Head of caudate nucleus (tissue), 42 donors: ENCODE data around the gene RARRES1.
A peak's percentile ranks its signal among the peaks of the same experiment; 100 is the strongest.

ENCODE experiments used
- DNase-seq, 42 donors: peaks; one replicate each; pipeline versions ENCODE4 v3.0.0 to v3.0.0-alpha.2; 2020 to 2021; ENCODE audit warnings: mixed read lengths in 7 of 42
- intact Hi-C: fragments of 100-400 bp; cut with DNase I; formaldehyde crosslinking; loops from one replicate; pipeline ENCODE4 v1.15.0; 2022

RARRES1 gene

DNA sequence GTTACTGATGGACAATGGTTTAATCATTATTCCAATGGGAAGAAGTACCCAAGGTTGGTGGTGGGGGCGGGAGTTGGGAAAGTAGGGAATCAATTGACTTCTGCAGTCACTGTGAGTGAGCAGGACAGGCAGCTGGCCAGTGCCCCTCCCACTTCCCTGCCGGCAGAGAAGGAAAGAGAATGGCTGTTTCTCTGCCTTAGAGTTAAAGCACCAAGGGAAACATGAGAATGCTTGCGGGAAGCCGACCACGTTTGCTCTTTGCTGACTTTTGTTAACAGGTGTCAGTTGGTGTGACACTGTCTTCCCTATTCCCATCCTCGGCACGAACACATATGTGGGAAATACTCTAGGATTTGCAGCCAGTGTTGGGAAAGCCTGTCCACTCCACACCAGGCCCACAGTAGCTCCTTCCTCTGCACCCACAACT, 36.1 kb upstream of the RARRES1 start:
- DNase-seq = peak in 17 of 42 donors; percentile 9 to 59 (median 25)

DNA sequence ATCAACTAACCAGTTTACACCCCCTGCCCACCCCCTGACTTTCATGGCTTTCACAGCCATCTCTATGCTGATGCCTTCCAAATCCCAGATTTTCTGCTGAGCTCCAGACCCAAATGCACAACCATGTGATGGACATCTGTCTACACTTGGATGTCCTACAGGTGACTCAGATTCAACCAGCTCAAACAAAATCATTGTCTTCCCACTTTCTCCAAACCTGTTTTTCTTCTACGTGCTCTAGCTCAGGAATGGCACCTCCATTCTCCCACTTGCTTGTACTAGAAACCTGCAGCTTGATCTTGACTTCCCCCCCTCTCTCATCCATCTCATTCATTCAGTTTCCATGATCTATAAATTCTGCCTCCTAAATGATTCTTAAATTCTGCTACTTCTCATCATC, 34.1 kb upstream of the RARRES1 start:
- intact Hi-C loops = no loop called here
- no peak for DNase-seq

More for the DNA sequence above, 36.1 kb upstream of the RARRES1 start:
- intact Hi-C loops = no loop called here

DNA sequence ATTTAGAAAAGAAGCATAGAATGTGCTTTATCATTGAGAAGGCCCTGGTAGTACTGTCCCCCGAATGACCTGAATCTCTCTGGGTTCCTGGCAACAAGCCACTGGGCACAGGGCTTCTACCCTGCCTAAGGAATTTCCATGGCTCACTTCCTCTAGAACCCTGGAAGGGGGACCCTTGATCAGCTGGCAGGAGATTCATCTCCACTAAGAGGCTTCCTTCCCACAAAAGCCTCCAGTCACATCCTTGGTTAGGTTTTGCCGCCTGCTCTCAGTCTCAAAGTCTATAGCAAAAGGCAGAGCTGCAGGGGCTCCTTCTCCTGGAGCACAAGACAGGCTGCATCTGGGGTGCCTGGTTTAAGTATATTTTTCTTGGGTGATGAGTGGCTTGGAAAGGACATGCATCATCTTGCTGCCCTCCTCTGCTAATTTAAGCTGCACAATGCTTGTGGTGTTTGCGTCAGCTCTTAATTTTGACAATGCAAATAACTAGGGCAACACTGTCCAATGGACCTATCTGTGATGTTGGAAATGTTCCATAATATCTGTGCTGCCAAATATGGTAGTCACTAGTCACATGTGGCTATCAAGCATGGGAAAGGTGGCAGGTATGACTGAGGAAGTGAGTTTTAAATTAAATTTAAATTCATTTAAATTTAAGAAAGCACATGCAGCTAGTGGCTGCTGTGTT, 33.4 kb upstream of the RARRES1 start:
- intact Hi-C loops = no loop called here
- DNase-seq = no peak

DNA sequence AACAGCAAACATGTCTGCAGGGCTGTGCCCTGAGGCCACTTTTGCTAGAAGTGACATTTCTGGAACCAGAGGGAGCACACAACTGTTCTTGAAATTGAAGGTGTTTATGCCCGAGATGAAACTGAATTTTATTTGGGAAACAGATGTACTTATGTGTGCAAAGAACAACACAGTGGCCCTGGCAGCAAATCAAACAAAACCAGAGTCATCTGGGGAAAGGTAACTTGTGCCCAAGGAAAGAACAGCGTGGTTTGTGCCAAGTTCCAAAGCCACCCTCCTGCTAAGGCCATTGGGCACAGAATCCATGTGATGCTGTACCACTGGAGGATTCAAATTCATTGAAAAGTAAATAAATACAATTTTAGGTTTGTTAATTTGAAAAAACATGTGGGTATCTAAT, 31.2 kb upstream of the RARRES1 start:
- no peak for DNase-seq
- intact Hi-C loops = no loop called here

DNA sequence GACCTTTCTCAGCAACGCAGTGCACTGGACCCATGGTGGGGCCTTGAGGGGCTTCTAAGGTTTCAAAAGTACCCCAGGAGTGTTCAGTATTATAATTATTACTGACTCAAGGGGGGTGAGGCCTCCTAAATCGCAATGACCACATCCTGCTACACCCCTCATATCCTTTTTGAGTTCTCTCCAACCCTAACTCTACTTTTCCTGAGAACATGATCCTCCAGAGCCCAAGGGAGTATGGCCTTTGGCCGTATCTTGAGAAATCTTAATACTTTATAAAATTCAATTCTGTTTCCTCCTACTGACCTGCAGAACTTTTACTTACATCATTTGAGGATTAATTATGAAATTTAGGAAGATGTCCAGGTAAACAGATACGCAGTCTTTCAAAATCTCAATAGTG, 30.4 kb upstream of the RARRES1 start:
- intact Hi-C loops = no loop called here
- DNase-seq = no peak

DNA sequence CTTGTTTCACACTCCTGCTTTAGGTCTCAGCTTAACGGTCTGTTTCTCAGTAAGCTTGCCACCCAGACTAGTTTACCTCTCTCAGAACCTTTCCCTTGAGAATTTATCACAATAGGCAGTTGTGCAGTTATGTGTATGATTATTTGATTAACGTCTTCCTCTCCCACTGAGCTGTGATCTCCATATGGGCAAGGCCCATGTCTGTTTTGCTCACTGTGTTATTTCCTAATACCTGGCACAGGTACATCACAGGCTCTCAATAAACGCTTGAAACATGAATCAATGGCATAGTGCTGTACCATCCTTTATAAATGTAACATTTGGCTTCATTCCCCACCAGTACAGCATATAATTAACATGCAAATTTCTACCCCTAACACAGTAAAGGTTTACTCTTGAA, 29.1 kb upstream of the RARRES1 start:
- intact Hi-C loops = no loop called here

DNA sequence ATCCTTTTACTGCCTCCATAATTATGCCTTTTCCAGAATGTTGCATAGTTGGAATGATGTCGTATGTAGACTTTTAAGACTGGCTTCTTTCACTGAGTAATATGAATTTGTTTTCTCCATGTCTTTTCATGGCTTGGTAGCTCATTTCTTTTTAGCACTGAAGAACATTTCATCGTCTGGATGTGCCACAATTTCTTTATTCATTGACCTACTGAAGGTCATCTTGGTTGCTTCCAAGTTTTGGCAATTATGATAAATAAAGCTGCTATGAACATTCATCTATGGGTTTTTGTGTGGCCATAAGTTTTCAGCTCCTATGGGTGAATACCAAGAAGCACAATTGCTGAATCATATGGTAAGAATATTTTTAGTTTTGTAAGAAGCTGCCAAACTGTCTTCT, 23.2 kb upstream of the RARRES1 start:
- no peak for DNase-seq
- intact Hi-C loops = no loop called here

More for the DNA sequence above, 29.1 kb upstream of the RARRES1 start:
- no peak for DNase-seq

DNA sequence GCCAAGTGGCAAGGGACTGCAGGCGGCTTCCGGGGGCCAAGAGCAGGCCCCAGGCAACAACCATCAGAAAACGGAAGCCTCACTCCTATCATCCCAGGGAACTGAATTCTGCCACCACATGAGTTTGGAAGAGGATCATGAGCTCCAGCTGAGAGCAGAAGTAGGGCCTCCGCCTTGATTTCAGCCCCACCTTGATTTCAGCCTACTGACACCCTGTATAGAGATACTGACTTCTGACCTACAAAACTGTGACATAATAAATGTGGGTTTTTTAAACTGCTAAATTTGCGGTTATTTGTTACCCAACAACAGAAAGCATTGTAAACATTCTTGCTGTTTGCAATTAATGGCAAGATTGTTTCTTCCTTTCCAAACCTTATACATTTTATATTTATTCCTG, 21.6 kb upstream of the RARRES1 start:
- intact Hi-C loops = no loop called here
- DNase-seq = no peak

DNA sequence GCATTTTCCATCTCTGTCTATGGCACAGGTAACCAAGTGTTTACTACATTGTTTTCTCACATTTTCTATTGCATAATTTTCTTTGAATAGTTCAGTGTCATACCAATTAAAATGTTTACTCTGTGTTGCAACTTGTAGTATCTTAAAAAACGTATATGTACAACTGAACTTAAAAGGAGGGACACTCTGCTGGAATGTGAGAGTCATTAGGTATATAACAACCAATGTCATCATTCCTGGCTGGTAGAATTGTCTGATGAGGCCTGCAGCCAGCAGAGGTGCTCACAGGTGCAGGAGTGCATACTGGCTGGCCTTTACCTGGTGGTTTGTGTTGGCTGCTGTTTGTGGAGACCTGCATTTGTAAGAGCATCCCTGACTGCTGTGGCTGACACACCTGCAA, 19.1 kb upstream of the RARRES1 start:
- intact Hi-C loops = no loop called here
- no peak for DNase-seq

DNA sequence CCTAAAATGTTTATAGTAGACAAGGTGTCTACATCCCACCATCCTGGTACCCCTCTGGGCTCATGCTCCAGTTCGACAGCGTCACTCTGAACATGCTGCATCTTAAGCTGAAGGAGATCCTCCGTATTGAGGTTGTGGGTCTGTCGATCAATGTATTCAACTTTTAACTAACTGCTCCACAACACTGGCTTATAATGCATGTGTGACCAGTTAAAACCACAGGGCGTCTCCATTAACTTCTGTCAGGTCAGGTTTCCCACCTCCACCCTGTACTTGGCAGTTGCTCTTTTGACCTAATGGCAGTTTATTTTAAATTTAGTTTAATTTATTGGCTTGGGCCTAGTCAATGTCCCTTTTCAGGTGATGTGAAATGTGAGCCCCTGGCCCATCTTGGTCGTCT, 17.8 kb upstream of the RARRES1 start:
- intact Hi-C loops = no loop called here
- no peak for DNase-seq

DNA sequence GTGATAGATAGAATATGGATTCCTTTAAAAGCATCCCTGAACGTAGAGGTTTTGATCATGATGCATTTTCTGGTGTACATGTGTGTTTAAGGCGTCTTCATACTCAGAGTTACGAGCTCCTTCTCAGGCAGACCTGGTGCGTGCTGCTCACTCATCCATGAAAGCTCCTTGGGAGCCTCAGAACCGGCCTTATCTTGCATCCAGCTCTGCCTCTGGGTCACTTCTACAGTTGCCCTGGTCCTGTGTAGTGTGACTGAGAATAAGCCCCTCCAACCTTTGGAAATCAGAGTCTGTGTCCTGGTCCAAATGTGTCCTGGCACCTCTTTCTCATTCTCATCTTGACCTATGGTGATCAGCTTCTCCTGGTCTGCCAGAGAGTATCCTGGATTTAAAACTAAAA, 17.3 kb upstream of the RARRES1 start:
- intact Hi-C loops = no loop called here
- no peak for DNase-seq

DNA sequence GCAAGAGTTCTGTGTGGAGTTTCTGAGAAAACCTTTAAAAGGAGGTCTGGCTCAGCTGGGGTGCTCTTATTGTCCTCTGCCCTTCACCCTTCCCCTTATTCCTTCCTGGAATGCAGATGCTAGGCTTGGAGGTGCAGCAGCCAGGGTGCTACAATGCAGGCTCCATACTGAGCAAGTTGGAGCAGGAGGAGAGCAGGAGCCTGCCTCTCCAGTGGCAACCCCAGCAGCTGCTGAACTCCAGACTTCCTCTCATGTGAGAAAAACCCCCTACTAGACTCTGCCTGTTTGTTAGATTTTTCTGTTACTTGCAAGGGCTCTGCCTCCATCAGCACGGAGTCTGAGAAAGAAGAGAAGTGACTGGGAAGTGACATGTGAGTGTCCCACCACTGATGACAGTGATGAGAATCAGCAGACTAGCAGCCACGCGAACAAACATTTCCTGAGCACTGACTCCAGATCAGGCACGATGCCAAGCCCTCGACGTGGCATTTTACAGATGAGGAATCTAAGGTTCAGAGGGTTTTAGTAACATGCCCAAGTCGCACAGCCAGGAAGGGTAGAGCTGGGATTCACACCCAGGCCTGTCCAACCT, 16.1 kb upstream of the RARRES1 start:
- intact Hi-C loops = no loop called here
- DNase-seq = peak in 13 of 42 donors; percentile 7 to 58 (median 24)

DNA sequence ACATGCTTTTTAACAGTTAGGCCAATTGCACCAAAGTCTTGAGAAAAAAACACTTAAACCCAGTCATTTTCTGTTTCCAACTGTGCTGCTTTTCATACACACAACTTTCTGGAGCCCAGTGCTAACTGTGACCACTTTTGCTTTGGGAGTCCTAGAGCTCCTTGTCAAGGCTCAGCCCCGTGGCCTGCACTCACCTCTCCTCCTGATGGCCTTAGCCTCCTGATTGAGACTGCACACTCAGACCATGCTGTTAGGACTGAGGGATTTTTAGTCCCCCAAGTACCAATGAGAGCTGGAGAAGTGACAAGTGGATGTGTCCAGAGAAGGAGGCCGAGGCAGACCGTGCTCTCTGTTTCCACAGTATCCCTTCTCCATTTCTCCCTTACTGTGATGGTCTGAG, 15.2 kb upstream of the RARRES1 start:
- DNase-seq = no peak
- intact Hi-C loops = no loop called here

DNA sequence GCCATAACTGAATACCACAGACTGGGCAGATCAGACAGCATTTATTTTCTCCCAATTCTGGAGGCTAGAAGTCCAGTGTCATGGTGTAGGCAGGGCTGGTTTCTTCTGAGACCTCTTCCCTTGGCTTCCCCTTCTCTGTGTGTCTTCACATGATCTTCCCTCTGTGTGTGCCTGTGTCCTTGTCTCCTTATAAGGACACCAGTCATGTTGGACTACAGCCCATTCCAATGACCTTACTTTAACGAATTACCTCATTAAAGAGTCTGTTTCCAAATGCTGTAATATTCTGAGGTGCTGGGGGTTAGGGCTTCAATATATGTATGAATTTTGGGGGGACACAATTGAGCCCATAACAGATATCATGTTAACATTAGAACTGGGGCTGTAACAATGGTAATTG, 13.3 kb upstream of the RARRES1 start:
- DNase-seq = no peak
- intact Hi-C loops = no loop called here

DNA sequence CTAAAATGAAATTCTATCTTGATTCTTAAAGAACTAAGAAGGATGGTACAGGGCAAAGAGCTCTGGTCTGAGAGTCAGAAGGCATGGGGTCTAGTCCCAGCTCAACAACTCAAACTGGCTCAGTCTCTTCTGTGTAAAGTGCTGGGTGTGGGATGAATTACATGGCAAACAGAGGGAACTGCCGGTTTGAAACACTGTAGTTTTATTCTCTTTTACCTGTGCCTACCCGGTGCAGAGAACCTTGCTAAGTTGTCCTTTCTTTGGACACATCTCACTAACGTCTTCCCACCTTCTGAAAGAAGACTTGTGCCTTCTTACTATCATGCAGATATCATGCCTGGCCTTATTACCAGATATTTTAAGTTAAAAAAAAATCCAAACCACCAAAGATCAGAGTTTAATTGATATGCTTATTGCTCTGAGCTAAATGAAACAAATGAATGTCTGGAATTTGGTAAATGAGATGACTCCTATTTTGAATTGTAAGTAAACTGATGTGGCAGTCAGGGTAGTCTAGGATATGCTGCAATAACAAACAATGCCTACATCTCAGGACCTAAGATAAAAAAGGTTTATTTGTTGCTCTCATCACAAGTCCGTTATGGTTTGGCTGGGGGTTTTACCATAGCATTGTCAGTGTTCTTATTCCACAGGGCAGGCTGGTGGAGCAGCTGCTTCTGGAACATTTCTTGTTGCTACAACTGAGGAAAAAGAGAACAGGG, 12.5 kb upstream of the RARRES1 start:
- intact Hi-C loops = no loop called here
- DNase-seq = no peak

DNA sequence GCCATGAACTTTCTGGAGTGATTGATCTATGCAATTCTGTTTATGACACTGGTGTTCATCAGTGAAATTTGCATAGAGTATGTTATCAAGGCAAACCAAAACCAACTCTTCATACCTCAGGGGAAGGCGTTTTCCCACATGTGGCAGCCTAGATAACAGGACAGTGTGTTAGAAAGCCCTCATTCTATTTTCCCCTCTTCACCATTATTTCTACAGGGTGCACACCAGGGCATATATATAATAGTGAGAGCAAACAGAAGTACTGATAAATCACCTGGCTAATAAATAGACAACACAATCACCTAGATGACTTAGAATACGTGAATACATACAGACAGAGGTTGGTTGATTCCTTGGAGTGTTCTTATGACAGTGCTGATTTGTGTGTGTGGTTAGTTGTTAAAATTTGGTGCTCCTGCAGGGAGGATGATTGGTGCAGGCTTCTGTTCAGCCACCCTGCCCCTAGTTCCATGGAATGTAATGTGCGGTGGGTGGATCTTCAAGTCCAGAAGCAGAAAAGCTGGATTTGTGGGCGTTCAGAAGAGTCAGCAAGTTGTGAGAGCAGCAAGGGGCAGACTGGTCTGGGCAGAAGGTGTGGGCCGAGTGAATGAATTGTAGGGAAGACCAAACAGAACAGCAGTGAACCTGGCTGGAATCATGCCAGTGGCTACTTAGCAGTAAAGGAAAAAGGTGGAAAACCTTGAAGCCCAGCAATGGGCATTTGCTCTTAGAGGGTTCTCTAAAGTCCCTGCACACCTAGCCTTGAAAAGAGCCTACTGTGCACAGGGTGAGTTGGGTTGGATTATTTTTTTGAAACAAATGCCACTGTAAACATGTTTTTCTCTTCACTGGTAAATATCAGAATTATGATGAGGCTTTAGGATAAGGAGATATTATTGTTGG, 11.7 kb upstream of the RARRES1 start:
- intact Hi-C loops = no loop called here
- DNase-seq = no peak

DNA sequence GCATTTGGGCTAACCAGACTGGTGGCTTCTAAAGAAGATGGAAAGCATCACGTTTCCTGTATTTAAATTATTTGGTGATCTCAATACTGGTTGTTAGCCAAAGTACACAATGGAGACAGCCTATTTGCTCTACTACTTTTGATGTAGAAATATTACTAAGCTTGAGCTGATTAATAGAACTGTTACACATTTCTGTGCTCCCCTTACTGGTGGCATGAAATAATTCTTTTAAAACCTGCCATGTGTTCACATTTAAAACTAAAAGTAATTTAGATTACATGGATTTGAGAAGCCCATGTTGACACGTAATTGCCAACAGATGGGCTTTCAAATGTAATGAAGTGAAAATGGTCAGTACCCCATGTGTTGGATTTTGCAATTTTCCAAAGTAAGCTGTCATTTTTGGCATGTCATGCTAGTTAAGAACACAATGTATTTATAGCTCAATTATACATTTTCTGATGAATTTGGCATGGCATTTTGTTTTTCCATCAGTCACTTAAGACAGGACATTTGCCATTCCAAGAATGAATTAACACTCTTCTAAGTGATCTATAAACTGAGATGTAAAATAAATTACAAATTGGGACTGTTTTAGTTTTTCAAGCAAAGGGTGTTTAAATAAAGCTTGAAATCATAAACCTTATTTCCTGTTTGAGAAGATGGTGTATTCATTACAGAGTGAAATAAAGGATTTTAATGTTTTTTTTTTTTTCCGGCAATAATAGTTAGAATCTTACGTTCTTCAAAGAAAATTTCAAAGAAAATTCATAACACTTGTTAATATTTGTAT, 10.8 kb upstream of the RARRES1 start:
- intact Hi-C loops = no loop called here
- DNase-seq = no peak

DNA sequence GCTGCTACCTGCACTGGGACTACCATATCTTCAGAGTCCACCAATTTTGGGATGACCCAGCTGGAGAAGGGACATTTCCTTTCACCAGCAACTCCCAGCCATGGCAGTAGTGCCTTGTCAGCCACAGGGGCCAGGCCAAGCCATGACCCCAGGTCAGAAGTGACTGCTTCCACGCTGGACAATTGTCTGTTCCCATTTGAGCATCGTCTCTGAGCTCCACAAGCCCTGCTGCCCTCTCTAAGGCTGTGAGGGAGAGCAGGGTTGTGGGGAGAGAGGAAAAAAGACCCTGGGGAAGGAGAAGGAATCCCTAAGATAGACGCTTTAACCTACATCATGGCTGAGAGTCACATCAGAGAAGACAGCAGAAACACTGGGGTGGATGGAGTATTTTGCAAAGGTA, 7.4 kb upstream of the RARRES1 start:
- intact Hi-C loops = no loop called here
- DNase-seq = no peak

DNA sequence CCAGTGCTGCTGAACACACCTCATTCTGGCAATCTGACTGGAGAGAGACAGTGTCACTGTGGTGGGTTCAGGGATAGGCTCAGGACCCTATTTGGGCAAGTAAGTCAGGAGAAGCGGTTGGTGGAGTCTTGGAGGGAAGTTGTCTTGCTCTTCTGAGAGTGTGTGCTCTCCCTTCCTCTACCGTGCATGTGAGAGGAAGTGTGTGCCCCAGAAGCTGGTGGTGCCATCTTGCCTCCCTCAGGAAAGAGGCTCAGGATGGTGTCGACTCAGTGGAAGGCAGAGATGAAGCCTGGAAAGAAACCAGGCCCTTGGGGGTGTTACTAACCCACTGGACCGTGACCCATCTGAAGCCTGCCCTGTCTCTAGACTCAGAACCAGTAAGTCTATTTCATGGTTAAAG, 6.8 kb upstream of the RARRES1 start:
- intact Hi-C loops = no loop called here
- DNase-seq = no peak
